Natural killer cell (primary cell): ENCODE data around the gene PBX2. TPM values are rescaled to one million over a fixed set of nuclear protein-coding genes. Genes with fewer than 3 reads are reported as not detected.
"Not testable (repeated sequence)": the region's sequence is repeated elsewhere in the genome, so short reads cannot be mapped to it uniquely, and the experiment has no call there.

Source experiments
- ATAC-seq, 3 donors: fragments of 150-1000 bp in 2 of 3; fragments of 200-7000 bp in 1 of 3; cut with Tn5 transposase; 1 replicate in 1 of 3; 2 replicates in 2 of 3; pipeline ENCODE4 v1.10.0; 2021; ENCODE audit warnings: mild to moderate bottlenecking in 2 of 3, moderate library complexity in 2 of 3
- DNase-seq, 2 donors: peaks; one replicate each; pipeline versions ENCODE4 v3.0.0 to v3.0.0-alpha.2; 2013 to 2021; ENCODE audit warnings: mixed read lengths in 1 of 2
- H3K27ac ChIP-seq: one replicate; pipeline ENCODE4 v1.5.1; 2013; ENCODE audit warnings: mild to moderate bottlenecking, low read length
- H3K27me3 ChIP-seq: one replicate; pipeline ENCODE4 v1.6.1; 2013; ENCODE audit warnings: low read length; ENCODE audit not compliant: control insufficient read depth, insufficient read depth
- H3K36me3 ChIP-seq: one replicate; pipeline ENCODE4 v1.6.1; 2013; ENCODE audit warnings: low read length; ENCODE audit not compliant: control insufficient read depth, insufficient read depth
- H3K4me1 ChIP-seq: one replicate; pipeline ENCODE4 v1.6.1; 2013; ENCODE audit warnings: low read length; ENCODE audit not compliant: control insufficient read depth, insufficient read depth
- H3K4me3 ChIP-seq: one replicate; pipeline ENCODE4 v1.5.1; 2013; ENCODE audit warnings: low read length
- H3K9me3 ChIP-seq: one replicate; pipeline ENCODE4 v1.6.1; 2013; ENCODE audit warnings: low read length; ENCODE audit not compliant: control insufficient read depth, insufficient read depth
- H3K27ac Mint-ChIP-seq, 2 donors: one replicate each; pipeline ENCODE4 v1.8.0; 2022; ENCODE audit warnings: mild to moderate bottlenecking in 2 of 2, mixed read lengths in 2 of 2, moderate library complexity in 1 of 2
- H3K27me3 Mint-ChIP-seq, 2 donors: one replicate each; pipeline ENCODE4 v1.8.0; 2022; ENCODE audit warnings: low read depth in 2 of 2, mixed read lengths in 2 of 2
- H3K36me3 Mint-ChIP-seq: one replicate; pipeline ENCODE4 v1.8.0; 2022; ENCODE audit warnings: mixed read lengths
- H3K4me1 Mint-ChIP-seq, 2 donors: one replicate each; pipeline ENCODE4 v1.8.0; 2022; ENCODE audit warnings: mixed read lengths in 2 of 2
- H3K4me3 Mint-ChIP-seq: one replicate; pipeline ENCODE4 v1.8.0; 2022; ENCODE audit warnings: mild to moderate bottlenecking, moderate library complexity, mixed read lengths
- H3K9me3 Mint-ChIP-seq, 2 donors: one replicate each; pipeline ENCODE4 v1.8.0; 2022; ENCODE audit warnings: mixed read lengths in 2 of 2
- CTCF ChIP-seq: fragments of 200-600 bp; IDR thresholded peaks from one replicate; pipeline ENCODE4 v1.8.0; 2022; ENCODE audit warnings: antibody characterized with exemption
- WGBS: methylation state at CpG from one replicate; pipeline ENCODE4 v1.1.7; 2013; ENCODE audit warnings: missing lambda C conversion rate; ENCODE audit not compliant: insufficient coverage; 5-methylcytosine and 5-hydroxymethylcytosine counted together
- intact Hi-C: fragments of 100-400 bp; cut with micrococcal nuclease; formaldehyde crosslinking; loops from one replicate; pipeline ENCODE4 v1.14.2; 2022
- total RNA-seq, 4 donors: library from RNA; stranded (reverse); fragments of 120-200 nt in 1 of 4; gene quantifications; one replicate each; pipeline versions ENCODE4 v1.2.3 to v1.2.4, GENCODE V29; 2013 to 2022

PBX2 gene
- total RNA-seq, 3 donors from 2014 or later (not counting 1 experiment from before 2014, with no cell fraction given) = 111 to 116 (median 112) TPM

- peaks cover 46 to 67% of the 10 kb centered on the region in 2 donors for H3K4me1 Mint-ChIP-seq
- under 1% methylated on average over 25 of the region's 25 CpGs for WGBS
- no peaks in the 10 kb centered on the region for H3K27me3 Mint-ChIP-seq
- peak overlapping the region; percentile 98 for H3K4me3 Mint-ChIP-seq
- intact Hi-C loops = loop anchor here (1.0 to 10.0 kb wide), 6 partner anchors 17 to 777 kb away; partner anchors contain the start of genes ATF6B, DXO, PPT2 and PSMB8
- peak; percentile 79 to 94 (median 82) for ATAC-seq
- H3K27me3 ChIP-seq = no peaks in the 10 kb centered on the region
- H3K4me1 ChIP-seq = peaks cover 61% of the 10 kb centered on the region
- H3K4me3 ChIP-seq = no peak overlapping the region
- H3K9me3 ChIP-seq = no peaks in the 10 kb centered on the region
- peak overlapping the region; percentile 99 for H3K27ac Mint-ChIP-seq
- H3K9me3 Mint-ChIP-seq = no peaks in the 10 kb centered on the region
- no peaks in the 10 kb centered on the region for H3K36me3 Mint-ChIP-seq
- H3K36me3 ChIP-seq = peaks cover 7% of the 10 kb centered on the region
- peak; percentile 99 for DNase-seq
- peak; percentile 36 for TF ChIP-seq CTCF
- peak overlapping the region; percentile 100 for H3K27ac ChIP-seq
Measured at GRCh38 chr6:32195652-32195901, 5.6 kb upstream of the PBX2 start.

- WGBS = 13% methylated on average over 14 of the region's 15 CpGs
- Histone ChIP-seq H3K4me3 (peak overlapping the region; percentile 31), H3K9me3 (no peaks in the 10 kb centered on the region), H3K27me3 (no peaks in the 10 kb centered on the region), H3K4me1 (peaks cover 65% of the 10 kb centered on the region), H3K27ac (peak overlapping the region; percentile 82), H3K36me3 (peaks cover 7% of the 10 kb centered on the region)
- intact Hi-C loops = loop anchor here (1.0 to 10.0 kb wide), 6 partner anchors 17 to 777 kb away; partner anchors contain the start of genes ATF6B, DXO, PPT2 and PSMB8
- H3K36me3 Mint-ChIP-seq = no peaks in the 10 kb centered on the region
- H3K4me3 Mint-ChIP-seq = peak overlapping the region; percentile 98
- no peaks in the 10 kb centered on the region for H3K27me3 Mint-ChIP-seq
- peak overlapping the region; percentile 99 for H3K27ac Mint-ChIP-seq
- H3K9me3 Mint-ChIP-seq = no peaks in the 10 kb centered on the region
- peaks cover 50 to 71% of the 10 kb centered on the region in 2 donors for H3K4me1 Mint-ChIP-seq
- DNase-seq (peak; percentile 25 to 70), ATAC-seq (no peak)
- TF ChIP-seq CTCF = peak; percentile 61
Measured at GRCh38 chr6:32194825-32195651, 5.0 kb upstream of the PBX2 start.

- Histone ChIP-seq H3K27ac (peak overlapping the region; percentile 82), H3K36me3 (peaks cover 7% of the 10 kb centered on the region), H3K4me1 (peaks cover 67% of the 10 kb centered on the region), H3K27me3 (no peaks in the 10 kb centered on the region), H3K9me3 (no peaks in the 10 kb centered on the region), H3K4me3 (no peak overlapping the region)
- Mint-ChIP-seq H3K9me3 (no peaks in the 10 kb centered on the region), H3K4me3 (peak overlapping the region; percentile 98), H3K36me3 (no peaks in the 10 kb centered on the region), H3K27ac (peak overlapping the region; percentile 99), H3K4me1 (peaks cover 51 to 73% of the 10 kb centered on the region in 2 donors), H3K27me3 (no peaks in the 10 kb centered on the region)
- 97% methylated on average over 4 of the region's 4 CpGs for WGBS
- intact Hi-C loops = loop anchor here (10.0 kb wide), 1 partner anchor 220 kb away; the partner anchor contains the start of gene DXO
- DNase-seq (no peak), ATAC-seq (no peak)
- TF ChIP-seq CTCF = no peak
Measured at GRCh38 chr6:32194388-32194787, 4.4 kb upstream of the PBX2 start.

- not testable (repeated sequence) for ATAC-seq, DNase-seq, H3K27me3 ChIP-seq, H3K9me3 ChIP-seq, H3K36me3 Mint-ChIP-seq, H3K9me3 Mint-ChIP-seq, H3K36me3 ChIP-seq, H3K27me3 Mint-ChIP-seq
- WGBS = 71% methylated on average over 8 of the region's 13 CpGs
- peak overlapping the region; percentile 99 for H3K27ac ChIP-seq
- peak overlapping the region; percentile 94 for H3K4me3 Mint-ChIP-seq
- intact Hi-C loops = loop anchor here (10.0 kb wide), 1 partner anchor 218 kb away; the partner anchor contains the start of gene DXO
- peak overlapping the region; percentile 69 for H3K4me3 ChIP-seq
- peaks cover 80% of the 10 kb centered on the region for H3K4me1 ChIP-seq
- H3K4me1 Mint-ChIP-seq = peaks cover 62 to 84% of the 10 kb centered on the region in 2 donors
- peak overlapping the region; percentile 99 for H3K27ac Mint-ChIP-seq
Measured at GRCh38 chr6:32193096-32193495, 3.1 kb upstream of the PBX2 start.
